DMS53 (cell line): ENCODE measurements around the gene SLC25A24.
"Not testable (repeated sequence)": the region's sequence is repeated elsewhere in the genome, so short reads cannot be mapped to it uniquely, and the experiment has no call there.

ENCODE experiments used
- DNase-seq: peaks from one replicate; lab custom pipeline; 2025; lab: John Stamatoyannopoulos, UW

SLC25A24 gene

GRCh38 chr1:108194051-108194450 is 6.1 kb downstream of the SLC25A24 start:
- DNase-seq, result no peak

GRCh38 chr1:108193333-108193732 is 6.8 kb downstream of the SLC25A24 start:
- DNase-seq, result no peak

- DNase-seq, result no peak
Measured at GRCh38 chr1:108192581-108192980, 7.6 kb downstream of the SLC25A24 start.

GRCh38 chr1:108190686-108191416 is 9.3 kb downstream of the SLC25A24 start:
- DNase-seq, result no peak

- DNase-seq, result no peak
Measured at GRCh38 chr1:108190001-108190634, 10.0 kb downstream of the SLC25A24 start.

GRCh38 chr1:108188801-108189200 is 11.3 kb downstream of the SLC25A24 start:
- no peak for DNase-seq

- no peak for DNase-seq
Measured at GRCh38 chr1:108182959-108183700, 17.0 kb downstream of the SLC25A24 start.

- DNase-seq, result no peak
Measured at GRCh38 chr1:108179018-108179417, 21.1 kb downstream of the SLC25A24 start.

GRCh38 chr1:108162409-108162808 is 37.7 kb downstream of the SLC25A24 start:
- not testable (repeated sequence) for DNase-seq

GRCh38 chr1:108159951-108160350 is 40.2 kb downstream of the SLC25A24 start:
- DNase-seq, result not testable (repeated sequence)

- no peak for DNase-seq
Measured at GRCh38 chr1:108158893-108159453, 41.2 kb downstream of the SLC25A24 start.

- no peak for DNase-seq
Measured at GRCh38 chr1:108154314-108154713, 45.8 kb downstream of the SLC25A24 start.

- no peak for DNase-seq
Measured at GRCh38 chr1:108152782-108153222, 47.3 kb downstream of the SLC25A24 start.

GRCh38 chr1:108151548-108151947 is 48.6 kb downstream of the SLC25A24 start:
- DNase-seq, result no peak

- no peak for DNase-seq
Measured at GRCh38 chr1:108149796-108150467, 50.2 kb downstream of the SLC25A24 start.

- not testable (repeated sequence) for DNase-seq
Measured at GRCh38 chr1:108144569-108144968, 55.6 kb downstream of the SLC25A24 start.

GRCh38 chr1:108142773-108143394 is 57.3 kb downstream of the SLC25A24 start:
- DNase-seq, result no peak

- no peak for DNase-seq
Measured at GRCh38 chr1:108142258-108142657, 57.9 kb downstream of the SLC25A24 start.

- DNase-seq, result no peak
Measured at GRCh38 chr1:108141621-108142020, 58.5 kb downstream of the SLC25A24 start.

GRCh38 chr1:108140936-108141335 is 59.2 kb downstream of the SLC25A24 start:
- no peak for DNase-seq

GRCh38 chr1:108140177-108140576 is 60.0 kb downstream of the SLC25A24 start:
- DNase-seq, result no peak
